NCI-H1436 (cell line): ENCODE results near the gene CTBP2.

Experiments
- DNase-seq: peaks from one replicate; lab custom pipeline; 2025; lab: John Stamatoyannopoulos, UW

Gene CTBP2

DNA sequence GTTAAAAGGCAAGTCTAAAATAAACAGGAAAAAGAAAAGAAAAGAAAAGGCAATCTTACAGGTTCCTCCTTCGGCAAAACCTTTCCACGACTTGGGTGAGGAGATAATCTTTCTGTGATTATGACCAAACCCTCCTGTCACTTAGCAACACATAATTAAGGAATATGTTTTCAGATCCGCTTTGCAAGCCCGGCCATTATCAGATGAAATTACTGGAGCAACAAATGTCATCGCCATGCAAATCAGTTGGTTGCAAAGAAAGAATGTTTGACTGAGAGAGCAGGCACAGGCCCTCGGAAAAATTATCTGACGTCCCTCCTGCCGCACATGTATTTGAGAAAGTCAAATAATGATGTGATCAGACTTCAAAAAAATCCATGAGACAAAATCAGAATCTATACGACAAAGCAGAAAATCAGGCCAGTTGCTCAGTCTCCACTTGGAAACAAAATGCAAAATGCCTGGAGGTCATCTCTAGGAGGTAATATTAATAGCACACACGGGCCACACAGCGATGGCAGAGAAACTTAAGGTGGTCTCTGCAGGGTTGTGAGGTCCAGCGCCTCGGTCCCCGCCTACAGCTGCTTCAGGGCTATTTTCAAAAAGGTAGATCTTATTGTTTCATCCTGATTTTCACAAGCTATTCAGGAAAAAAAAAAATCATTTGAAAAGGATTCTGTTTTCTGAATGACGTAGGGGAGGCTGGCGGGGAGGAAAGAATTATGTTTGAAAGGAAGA lies 135.7 kb downstream of the CTBP2 start:
- DNase-seq, result peak; percentile 97

DNA sequence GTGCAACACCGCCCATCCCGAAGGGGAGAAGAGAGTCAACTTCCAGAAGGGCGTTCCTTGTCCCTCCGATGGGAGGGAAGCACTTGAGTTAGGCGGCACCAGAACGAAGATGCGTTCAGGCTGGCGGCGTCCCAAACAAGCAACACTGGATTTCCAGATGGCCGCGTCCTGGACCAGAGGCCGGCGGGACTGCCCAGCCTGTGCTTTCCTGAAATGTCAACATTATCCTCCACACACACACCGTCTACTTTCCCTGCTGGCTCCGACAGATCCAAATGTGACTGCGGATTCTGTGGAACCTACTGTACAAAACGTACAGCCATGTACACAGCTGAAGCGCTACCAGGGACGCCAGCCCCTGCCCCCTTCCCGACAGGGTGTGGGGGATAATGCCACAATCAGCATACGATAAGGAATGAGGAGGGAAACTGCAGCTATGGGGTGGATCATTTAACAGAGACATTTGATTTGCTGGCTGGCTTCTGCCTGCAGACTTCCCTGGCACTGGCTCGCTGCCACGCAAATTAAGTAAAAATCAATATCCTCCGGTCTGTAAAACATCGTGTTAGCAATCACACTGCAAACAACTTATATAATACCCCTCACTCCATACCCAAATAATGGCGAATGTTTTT lies 136.4 kb downstream of the CTBP2 start:
- DNase-seq, result peak; percentile 97

DNA sequence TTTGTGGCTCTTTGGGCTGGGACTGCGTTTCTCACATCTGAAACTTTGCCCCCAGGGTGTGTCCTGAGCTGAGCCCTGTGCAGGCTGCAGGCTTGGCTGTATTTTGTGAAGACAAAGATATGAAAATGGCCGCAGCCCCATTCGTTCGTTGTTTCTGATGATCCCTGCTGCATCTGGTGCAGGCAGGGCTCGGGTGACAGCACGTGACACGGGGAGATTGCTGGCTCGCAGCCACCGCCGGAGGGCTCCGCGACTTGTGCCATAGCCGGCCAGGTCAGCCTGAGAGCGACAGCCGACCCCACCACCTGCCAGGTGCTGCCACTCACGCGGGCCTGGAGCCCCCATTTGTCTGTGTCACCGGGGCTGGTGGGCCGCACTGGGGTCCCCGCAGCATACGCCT lies 137.1 kb downstream of the CTBP2 start:
- peak; percentile 68 for DNase-seq

DNA sequence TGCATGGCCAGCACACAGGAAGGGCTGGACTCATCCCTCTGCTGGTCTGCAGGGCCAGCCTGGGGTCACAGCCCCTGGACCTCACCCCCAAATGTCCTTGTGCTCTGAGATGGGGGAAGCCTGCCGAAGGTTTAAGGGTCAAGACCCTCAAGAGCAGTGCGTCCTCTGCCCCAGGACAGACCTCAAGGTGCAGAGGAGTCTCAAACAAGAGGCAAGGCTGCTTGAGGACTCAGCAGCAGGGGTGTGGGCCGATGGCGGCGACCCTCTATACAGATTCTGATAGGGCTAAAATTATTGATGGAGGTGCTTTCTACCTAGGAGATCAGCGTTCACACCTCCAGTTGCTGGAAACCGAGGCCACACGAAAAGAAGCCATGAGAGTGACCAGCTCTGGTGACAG lies 137.7 kb downstream of the CTBP2 start:
- DNase-seq, result no peak

DNA sequence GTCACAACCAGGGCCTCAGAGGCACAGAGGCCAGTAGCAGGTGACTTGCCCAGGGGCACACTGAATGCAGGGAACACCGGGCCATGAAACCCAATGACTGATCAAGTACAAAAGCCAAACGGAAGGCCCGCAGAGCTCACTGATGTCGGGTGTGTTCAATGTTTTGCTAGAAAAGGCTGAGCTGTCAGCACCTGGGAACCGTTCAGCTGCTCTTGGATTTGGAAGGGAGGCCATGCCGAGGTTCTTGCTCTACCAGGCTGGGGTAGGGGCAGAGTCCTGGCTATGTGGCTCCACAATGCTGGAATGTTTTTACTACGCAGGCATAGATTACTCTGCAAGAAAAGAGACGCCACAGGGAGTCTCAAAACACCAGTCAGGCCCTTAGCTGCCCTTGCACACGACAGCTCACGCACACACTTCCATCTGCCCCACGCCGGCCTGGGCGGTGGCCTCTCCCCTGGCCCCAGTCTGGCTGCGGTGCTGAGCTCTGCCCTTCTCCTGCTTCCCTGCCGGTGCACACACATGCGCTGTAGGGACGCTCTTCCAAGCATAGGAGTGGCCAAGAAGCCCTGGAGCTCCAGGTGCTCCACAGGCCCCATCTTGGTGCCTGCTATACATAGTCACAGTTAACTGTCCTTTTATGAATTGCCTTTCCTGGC lies 138.5 kb downstream of the CTBP2 start:
- no peak for DNase-seq

DNA sequence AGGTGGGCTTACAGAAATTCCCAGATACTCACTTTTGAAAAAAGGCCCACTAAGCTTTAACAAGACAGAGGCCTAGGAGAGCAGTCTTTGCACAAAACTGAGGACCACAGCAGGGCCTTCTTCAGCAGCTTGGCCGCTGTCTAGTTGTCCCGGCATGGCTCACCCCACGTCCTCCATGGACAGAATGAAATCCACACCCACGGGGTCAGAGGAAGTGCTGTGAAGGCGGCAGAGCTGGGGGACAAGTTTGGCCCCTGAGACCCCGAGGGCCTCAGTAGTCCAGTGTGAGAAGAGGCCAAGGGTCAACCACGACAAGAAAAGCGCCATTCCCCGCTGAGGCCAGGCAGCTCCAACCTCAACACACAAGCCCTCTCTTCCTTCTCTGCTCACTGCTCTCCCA lies 139.5 kb downstream of the CTBP2 start:
- DNase-seq, result no peak

DNA sequence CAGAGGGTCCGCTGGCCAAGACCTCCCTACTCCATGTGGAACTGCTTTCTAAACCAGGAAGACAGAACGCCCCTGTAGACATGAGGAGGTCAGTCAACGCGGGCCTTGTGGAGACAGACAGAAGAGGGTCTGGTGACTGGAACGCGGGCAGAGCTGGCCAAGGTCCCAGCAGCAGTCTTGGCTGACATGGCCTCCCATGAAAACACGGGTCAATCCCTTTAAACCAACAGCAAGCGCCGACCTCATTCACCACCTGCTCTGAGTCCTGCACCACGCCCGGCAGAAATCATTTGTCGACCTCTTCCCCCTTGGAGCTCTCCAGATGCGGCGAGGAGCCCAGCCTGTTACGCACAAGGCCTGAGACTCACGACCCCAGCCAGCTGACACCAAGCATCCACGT lies 140.0 kb downstream of the CTBP2 start:
- no peak for DNase-seq

- no peak for DNase-seq
Observed at GRCh38 chr10:125018576-125019143, 141.7 kb downstream of the CTBP2 start.

DNA sequence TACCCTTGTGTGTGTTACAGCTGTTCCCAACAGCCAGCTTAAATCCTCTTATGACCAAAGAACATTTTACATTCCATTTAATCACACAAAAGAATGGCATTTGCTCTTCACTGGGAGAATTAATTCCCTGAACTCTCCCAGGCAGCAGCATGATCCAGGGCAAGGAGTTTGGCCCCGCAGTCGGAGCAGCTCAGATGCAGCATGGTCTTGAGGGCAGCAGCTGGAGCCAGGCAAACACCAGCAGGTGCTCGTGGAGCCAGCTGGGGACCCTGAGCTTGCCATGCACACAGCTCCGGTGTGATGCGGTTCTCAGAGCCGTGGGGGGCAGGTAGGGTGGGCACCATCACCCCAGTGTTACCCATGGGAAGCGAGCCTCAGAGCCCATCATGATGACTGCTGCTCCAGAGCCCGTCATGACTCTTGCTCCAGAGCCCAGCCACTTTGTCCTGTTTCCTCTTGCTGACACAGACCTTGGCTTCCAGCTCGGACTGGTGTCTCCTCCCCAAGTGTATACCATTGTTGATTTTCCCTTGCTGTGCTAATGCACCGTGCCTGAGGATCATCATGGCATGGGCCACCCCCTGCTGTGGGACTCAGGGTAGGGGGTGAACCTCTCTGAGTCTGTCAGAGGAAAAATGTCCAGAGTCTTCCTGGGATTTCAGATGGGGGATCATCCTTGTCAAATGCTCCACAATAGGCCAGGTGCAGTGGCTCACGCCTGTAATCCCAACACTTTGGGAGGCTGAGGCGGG lies 142.6 kb downstream of the CTBP2 start:
- no peak for DNase-seq

DNA sequence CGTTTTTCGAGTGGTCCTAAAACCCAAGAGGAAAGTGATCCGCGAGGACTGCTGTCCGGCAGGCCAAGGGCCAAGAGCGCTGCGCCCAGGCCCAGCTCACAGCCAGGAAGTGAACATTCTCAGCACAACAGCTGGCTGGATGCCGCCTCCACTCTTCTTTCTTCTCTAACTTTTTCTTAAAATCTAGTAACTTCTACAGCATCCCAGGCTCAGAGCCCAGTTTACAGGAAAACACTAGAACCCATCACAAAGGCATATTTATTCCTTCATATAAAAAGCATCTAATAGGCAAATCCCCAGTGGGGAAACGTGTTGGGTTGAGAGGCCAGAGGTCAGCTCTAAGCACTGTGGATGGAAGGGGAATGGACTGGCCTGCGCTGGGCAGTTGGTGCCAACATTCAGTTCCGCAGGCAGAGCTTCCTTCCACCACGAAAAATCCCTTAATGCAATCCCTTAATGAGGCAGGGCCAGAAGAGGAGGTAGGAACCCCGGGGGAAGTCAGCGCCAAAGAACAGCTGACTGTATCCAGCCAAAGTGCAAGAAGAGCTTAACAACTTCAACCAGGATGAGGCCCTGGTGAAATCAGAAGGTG lies 143.7 kb downstream of the CTBP2 start:
- DNase-seq, result no peak

GRCh38 chr10:125016123-125016522 lies 144.2 kb downstream of the CTBP2 start:
- DNase-seq, result no peak

DNA sequence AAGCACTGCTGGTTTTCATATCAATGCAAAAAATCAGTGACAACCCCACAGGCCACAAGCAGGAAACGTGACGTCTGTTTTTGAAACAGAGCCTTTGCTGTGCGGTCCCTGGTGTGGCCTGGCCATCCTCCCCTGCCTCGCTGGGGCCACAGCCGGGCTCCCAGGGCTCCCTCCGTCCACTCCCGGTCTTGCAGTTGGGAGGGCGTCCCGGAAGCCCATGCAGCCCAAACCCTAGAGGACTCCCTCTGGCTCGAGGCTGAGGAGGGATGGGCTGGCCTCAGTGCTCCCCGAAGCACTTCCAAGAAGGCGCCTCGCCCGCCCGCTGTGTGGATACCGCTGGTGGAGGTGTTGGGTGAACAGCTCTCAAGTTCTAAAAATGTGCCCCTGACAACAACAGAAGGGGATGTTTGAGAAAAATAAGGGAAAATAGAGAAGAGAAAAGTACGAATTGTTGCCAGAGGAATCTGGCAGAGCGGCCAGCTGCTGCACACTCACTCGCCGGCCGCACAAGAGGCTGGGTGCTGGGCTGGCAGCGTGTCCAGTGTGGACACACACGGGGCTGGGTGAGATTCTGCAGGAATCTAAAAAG lies 144.9 kb downstream of the CTBP2 start:
- no peak for DNase-seq

DNA sequence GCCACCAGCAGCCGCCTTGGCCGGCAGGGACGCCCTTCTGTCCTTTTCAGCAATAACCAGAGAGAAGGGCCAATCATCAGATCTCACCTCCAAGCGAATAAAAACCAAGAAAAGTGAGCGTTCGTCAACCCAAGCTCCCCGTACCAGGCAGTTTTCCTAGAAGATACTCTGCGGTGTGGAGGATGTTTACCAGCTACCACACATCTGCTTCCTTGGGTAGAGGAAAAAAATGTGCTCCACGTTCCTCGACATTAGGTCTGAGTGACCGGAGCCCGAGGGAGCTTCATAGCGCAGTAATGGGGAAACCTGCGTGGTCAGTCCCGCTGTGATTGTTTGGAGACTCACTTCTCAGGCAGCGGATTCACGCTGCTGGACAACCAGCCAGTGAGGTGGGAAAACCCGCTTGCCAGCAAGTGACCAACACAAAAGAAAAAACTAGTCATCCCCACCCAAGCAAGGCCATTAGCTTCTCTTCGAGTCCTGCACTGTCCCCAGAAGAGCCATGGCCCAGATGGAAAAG lies 145.5 kb downstream of the CTBP2 start:
- no peak for DNase-seq

GRCh38 chr10:125014086-125014830 lies 146.1 kb downstream of the CTBP2 start:
- DNase-seq, result no peak

DNA sequence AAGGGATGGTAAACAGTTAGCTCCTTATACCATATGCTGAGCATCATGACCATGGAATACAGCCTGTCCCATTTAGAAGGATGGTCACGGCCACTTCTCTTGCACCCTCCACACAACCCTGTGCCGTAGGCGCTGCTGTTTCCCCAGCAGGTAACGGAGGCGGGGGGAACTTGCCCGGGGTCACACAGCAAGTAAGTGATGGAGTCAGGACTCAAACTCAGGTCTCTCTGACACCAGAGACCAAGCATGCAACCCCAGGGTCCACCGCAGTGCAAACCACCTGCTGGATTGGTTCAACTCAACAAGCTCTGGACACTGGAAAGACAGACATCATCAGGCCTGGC lies 146.9 kb downstream of the CTBP2 start:
- no peak for DNase-seq

GRCh38 chr10:125012851-125013528 lies 147.4 kb downstream of the CTBP2 start:
- DNase-seq, result no peak

- DNase-seq, result no peak
Observed at GRCh38 chr10:125011926-125012705, 148.2 kb downstream of the CTBP2 start.

DNA sequence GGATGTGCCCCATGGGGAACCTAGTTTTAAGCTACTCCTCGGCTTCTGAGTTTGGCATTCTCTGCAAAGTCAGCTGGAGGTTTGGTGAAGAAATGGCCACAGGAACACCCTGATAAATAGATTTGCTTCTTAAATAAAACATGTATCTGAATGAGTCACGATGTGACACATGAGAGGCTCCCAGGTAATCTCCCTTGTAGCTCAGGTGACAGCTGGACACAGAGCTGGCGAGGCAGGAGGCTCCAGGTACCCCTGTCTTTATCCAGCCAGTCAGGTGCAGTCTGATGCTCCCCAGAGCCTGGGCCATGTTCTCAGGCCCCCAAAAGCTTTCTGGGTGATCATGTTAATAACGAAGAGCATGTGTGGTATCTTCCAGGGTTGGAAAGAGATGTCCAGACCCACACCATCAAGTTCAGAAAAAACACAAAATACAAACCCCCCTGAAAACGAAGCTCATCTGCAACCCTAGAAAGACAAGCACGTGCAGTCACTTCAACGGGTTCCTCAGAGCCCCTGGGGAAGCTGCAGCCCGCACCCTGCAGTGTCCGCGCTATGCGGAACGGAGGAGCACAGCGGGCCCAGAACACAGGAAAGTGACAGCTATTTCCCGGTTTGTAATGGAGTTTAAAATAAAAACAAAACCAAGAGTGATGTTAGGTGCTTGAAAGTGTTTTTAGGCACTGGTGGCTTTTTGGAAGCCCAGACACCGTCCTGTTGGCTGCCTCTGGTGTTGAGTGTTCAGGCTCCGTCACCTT lies 149.0 kb downstream of the CTBP2 start:
- no peak for DNase-seq

GRCh38 chr10:125010362-125010761 lies 150.0 kb downstream of the CTBP2 start:
- no peak for DNase-seq
